Measurements from ENCODE around the gene NME1.
A peak's percentile ranks its signal among the peaks of the same experiment; 100 is the strongest.
"Not testable (repeated sequence)": the region's sequence is repeated elsewhere in the genome, so short reads cannot be mapped to it uniquely, and the experiment has no call there.

Gene NME1

DNA sequence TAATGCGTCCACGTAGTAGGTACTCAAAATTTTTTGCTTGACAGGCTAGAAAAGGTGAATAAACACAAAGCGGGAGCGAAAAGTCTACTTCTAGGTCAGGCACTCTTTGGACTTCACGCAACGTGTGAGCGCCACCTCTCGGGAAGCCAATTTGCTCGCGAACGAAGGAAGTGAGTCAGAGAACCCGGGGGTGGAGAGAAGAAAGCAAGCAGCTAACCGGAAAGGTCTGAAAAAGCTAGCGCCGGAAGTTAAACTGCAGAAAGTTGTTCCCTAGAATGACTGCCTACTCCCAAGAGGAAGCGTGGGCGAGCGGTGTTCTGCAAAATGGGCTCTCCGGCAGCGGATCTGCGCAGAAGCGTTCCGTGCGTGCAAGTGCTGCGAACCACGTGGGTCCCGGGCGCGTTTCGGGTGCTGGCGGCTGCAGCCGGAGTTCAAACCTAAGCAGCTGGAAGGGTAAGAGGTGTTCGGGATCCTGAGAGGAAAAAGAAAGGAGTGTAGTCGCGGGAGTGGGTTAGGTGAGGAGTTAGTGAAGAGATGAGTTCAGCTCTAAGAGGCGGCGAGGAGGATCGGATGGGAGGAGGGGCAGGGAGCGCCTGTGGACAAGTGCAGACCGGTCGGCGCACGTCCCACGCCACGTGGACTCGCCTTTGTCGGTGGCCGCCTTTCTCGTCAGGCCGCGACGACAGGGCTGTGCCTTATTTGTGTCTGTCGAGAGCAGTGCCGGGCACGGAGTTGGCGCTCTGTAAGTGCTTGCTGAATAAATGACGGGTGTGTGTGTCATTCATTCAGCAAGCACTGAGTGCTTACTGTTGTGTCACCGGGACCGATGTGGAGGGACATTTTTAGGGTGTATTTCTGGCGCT, at the start of gene NME1:
TSS of gene NME1 (plus strand) at position 350 of the 863 bp plus-strand sequence. CDS start 2,096 bp downstream, outside the sequence.
- Histone ChIP-seq H3K9me3 (ENCODE audit: severe bottlenecking) (no peaks in the 10 kb centered on the region), H3K27ac (peak within 1 kb of the TSS; percentile 89), H3K27me3 (ENCODE audit: insufficient read depth, low read depth, severe bottlenecking) (no peaks in the 10 kb centered on the region), H3K4me3 (ENCODE audit: low read depth, low read length) (peak within 1 kb of the TSS; percentile 63), H3K36me3 (peaks cover 38% of the 10 kb centered on the region)
- peak; percentile 99 for DNase-seq
- TF ChIP-seq, protein P1, sequence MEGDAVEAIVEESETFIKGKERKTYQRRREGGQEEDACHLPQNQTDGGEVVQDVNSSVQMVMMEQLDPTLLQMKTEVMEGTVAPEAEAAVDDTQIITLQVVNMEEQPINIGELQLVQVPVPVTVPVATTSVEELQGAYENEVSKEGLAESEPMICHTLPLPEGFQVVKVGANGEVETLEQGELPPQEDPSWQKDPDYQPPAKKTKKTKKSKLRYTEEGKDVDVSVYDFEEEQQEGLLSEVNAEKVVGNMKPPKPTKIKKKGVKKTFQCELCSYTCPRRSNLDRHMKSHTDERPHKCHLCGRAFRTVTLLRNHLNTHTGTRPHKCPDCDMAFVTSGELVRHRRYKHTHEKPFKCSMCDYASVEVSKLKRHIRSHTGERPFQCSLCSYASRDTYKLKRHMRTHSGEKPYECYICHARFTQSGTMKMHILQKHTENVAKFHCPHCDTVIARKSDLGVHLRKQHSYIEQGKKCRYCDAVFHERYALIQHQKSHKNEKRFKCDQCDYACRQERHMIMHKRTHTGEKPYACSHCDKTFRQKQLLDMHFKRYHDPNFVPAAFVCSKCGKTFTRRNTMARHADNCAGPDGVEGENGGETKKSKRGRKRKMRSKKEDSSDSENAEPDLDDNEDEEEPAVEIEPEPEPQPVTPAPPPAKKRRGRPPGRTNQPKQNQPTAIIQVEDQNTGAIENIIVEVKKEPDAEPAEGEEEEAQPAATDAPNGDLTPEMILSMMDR (IDR thresholded peaks at IDR 0.05; ENCODE audit: low read depth, low read length) = peak; percentile 94

DNA sequence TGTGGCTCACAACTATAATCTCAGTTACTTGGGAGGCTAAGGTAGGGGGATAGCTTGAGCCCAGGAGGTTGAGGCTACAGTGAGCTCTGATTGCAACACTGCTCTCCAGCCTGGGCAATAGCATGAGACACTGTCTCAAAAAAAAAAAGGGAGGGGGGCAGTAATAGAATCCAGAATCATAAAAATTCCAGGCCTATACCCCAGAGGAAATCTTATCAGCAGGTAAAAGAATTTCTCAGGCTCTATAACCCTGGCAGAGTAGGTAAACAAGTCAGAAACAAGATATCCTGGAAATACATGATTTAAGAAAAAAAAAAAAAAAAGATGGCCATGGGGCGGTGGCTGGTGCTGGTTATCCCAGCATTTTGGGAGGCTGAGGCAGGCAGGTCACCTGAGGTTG, 45.6 kb upstream of the NME1 start:
- TF ChIP-seq, protein P1 (IDR thresholded peaks at IDR 0.05; ENCODE audit: low read depth, low read length) = no peak
- Histone ChIP-seq H3K27me3 (ENCODE audit: insufficient read depth, low read depth, severe bottlenecking) (no peaks in the 10 kb centered on the region), H3K4me3 (ENCODE audit: low read depth, low read length) (no peak overlapping the region), H3K9me3 (ENCODE audit: severe bottlenecking) (no peaks in the 10 kb centered on the region), H3K27ac (no peak overlapping the region), H3K36me3 (peaks cover 13% of the 10 kb centered on the region)
- DNase-seq = no peak

DNA sequence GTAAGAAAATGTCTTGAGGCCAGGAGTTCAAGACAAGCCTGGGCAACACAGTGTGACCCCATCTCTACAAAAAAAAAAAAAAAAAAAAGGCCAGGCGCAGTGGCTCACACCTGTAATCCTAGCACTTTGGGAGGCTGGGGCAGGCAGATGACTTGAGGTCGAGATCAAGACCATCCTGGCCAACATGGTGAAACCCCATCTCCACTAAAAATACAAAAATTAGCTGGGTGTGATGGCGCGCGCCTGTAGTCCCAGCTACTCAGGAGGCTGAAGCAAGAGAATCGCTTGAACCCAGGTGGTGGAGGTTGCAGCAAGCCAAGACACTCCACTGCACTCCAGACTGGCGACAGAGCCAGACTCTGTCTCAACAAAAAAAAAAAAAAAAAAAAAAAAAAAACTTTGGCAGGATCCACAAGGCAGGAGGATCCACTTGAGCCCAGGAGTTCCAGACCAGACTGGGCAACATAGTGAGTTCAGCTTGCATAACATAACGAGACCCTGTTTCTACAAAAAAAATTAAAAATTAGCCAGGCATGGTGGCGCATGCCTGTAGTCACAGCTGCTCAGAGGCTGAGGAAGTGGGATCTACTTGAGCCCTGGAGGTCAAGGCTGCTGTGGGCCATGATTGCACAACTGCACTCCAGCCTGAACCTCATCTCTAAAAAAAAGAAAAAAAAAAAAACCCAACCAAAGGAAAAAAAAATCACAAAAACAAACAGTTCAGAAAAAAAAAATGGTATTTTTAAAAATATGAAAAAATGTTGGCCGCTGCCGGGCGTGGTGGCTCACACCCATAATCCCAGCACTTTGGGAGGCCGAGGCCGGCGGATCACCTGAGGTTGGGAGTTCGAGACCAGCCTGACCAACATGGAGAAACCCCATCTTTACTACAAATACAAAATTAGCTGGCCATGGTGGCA, 40.8 kb upstream of the NME1 start:
- not testable (repeated sequence) for H3K9me3 ChIP-seq (ENCODE audit: severe bottlenecking); H3K27me3 ChIP-seq (ENCODE audit: insufficient read depth, low read depth, severe bottlenecking); H3K4me3 ChIP-seq (ENCODE audit: low read depth, low read length); H3K27ac ChIP-seq; DNase-seq
- peaks cover 12% of the 10 kb centered on the region for H3K36me3 ChIP-seq

DNA sequence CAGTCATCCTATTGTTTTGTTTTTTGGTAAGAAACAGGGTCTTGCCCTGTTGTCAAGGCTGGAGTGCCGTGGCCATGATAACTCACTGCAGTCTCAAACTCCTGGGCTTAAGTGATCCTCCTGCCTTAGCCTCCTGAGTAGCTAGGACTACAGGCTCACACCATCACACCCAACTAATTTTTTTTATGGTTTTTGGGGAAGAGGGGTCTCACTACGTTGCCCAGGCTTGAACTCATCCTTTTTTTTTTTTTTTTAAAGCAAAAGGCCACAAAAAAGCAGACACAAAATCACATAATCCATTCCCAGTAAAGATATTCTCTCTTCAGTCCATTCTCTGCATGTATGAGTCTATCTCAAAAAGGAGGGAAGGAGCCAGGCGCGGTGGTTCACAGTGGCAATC, 38.2 kb upstream of the NME1 start:
- Histone ChIP-seq H3K27ac (no peak overlapping the region), H3K4me3 (ENCODE audit: low read depth, low read length) (no peak overlapping the region), H3K36me3 (peaks cover 6% of the 10 kb centered on the region), H3K27me3 (ENCODE audit: insufficient read depth, low read depth, severe bottlenecking) (no peaks in the 10 kb centered on the region), H3K9me3 (ENCODE audit: severe bottlenecking) (no peaks in the 10 kb centered on the region)
- TF ChIP-seq, protein P1 (IDR thresholded peaks at IDR 0.05; ENCODE audit: low read depth, low read length) = no peak
- no peak for DNase-seq

DNA sequence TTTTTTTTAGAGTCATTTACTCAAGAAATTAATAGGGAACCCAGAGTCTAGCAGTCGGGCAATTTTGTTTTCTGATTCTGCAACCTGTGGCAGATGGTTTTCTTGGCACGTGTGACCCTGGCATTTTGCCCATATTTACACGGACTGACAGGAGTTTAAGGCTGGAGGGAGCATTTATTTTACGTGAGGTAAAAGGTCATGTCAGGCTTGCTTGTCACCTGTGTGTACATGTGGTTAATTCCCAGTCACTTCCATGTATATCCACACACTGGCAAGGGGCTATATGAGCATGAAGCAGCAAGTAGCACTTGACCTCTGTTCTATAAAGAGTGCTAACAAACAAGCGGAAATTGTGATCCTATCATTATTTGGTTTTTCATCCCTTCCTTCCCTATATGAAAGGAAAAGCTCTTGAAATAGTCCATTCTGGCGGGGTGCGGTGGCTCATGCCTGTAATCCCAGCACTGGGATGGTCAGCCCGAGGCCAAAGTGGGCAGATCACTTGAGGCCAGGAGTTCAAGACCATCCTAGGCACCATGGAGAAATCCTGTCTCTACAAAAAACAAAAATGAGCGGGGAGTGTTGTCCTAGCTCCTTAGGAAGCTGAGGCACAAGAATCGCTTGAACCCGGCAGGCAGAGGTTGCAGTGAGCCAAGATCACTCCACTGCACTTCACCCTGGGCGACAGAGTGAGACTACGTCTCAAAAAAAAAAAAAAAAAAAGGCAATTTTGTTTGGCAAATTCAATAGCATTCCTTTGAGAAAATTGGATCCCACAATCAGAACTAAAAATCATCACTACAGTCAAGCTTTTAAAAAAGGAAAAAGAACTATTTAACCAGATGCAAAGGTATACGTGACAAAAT, 34.8 kb upstream of the NME1 start:
- Histone ChIP-seq H3K9me3 (ENCODE audit: severe bottlenecking) (no peaks in the 10 kb centered on the region), H3K36me3 (peaks cover 3% of the 10 kb centered on the region), H3K4me3 (ENCODE audit: low read depth, low read length) (no peak overlapping the region), H3K27me3 (ENCODE audit: insufficient read depth, low read depth, severe bottlenecking) (no peaks in the 10 kb centered on the region), H3K27ac (no peak overlapping the region)
- TF ChIP-seq, protein P1 (IDR thresholded peaks at IDR 0.05; ENCODE audit: low read depth, low read length) = no peak
- DNase-seq = no peak

Measured in WERI-Rb-1 (cell line).